Subcutaneous adipose tissue (tissue), 4 donors: Measurements from ENCODE around the gene MME. TPM values are rescaled to one million over a fixed set of nuclear protein-coding genes. Genes with fewer than 3 reads are reported as not detected.

Source experiments
- CTCF ChIP-seq: fragments of 450-650 bp; IDR thresholded peaks from one replicate; pipeline ENCODE4 v1.5.1; 2016; ENCODE audit warnings: low read depth, mild to moderate bottlenecking, control low read depth, antibody characterized with exemption, moderate library complexity
- total RNA-seq, 4 donors: library from RNA; depleted of rRNA; stranded (reverse); fragments of >200 nt; gene quantifications; one replicate each; pipeline ENCODE4 v1.1.0, GENCODE V29; 2016

MME gene
- total RNA-seq, 4 donors from 2014 or later: 116 to 408 (median 226) TPM

DNA sequence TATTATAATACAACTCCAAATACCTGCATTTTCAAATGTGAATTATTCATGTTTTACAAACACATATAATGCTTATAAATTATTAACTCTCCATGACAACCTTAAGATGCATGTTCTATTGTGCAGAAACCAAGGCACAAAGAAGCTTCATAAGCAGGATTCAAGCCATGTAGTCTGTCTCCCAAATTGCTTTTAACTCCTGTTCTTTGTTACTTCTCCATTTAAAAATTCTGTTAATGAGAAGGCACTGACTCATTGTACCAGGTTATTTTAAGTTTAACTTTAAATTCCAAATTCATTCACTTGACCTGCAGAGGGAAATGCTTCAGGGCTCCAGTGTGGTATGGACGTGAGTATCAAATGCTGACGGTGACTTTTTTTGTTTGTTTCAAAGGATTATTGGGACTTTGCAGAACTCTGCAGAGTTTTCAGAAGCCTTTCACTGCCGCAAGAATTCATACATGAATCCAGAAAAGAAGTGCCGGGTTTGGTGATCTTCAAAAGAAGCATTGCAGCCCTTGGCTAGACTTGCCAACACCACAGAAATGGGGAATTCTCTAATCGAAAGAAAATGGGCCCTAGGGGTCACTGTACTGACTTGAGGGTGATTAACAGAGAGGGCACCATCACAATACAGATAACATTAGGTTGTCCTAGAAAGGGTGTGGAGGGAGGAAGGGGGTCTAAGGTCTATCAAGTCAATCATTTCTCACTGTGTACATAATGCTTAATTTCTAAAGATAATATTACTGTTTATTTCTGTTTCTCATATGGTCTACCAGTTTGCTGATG is 100.0 kb downstream of the MME start:
- no peak for TF ChIP-seq CTCF

- TF ChIP-seq CTCF: no peak
Measured at GRCh38 chr3:155182467-155182866, 102.3 kb downstream of the MME start.

DNA sequence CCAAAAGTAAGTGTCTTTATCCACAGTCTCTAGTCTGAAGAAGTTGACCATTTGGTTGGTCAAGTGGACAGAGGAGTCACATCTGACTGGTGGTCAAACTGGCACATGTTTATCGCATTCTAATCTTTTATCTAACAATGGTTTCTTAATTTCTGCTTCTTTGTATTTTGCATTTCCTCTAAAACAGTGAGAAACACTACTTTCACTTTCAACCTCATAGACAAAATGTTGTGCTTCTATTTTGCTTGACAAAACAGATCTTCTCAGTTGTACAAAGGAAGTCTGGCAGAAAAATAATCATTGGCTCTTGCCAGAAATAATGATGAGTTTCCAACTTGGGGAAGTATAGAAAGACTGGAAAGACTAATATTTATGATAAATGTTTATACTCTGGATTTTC is 103.9 kb downstream of the MME start:
- no peak for TF ChIP-seq CTCF

DNA sequence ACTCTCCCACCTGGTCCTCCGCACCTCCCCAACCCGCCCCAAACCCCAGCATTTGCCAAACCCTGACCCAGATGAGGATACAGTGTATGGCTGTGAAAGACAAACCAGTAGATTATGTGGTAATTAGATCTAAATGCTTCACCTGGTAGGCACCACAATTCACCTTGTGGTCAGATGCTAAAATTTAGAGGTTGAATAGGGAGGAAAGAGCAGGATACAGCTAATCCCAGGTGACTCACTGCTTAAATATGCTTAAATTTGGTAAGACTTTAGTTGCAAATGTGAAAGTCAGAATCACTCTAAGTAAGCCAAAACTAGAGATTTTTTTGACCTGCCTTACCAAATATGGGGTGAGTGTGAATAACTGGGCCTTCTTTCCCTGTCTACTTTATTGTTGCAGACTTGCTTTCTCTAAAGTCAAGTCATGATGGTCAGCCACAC is 105.5 kb downstream of the MME start:
- TF ChIP-seq CTCF: no peak

GRCh38 chr3:155188031-155188430 is 107.9 kb downstream of the MME start:
- TF ChIP-seq CTCF: no peak

DNA sequence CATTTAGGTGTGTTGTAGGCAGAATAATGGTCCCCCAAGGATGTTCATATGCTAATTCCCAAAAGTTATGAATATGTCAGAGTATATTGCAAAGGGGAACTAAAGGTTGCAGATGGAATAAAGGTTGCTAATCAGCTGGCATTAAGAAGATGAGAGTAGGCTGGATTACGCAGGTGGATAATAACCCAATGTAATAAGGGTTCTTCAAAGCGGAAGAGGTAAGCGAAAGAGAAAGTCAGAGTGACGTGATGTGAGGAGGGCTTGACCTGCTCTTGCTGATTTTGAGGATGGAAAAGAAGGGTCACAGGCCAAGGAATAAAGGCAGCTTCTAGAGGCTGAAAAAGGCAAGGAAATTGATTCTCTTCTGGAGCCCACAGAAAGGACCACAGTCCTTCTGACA is 109.4 kb downstream of the MME start:
- TF ChIP-seq CTCF: no peak

- no peak for TF ChIP-seq CTCF
Measured at GRCh38 chr3:155190691-155191090, 110.6 kb downstream of the MME start.
